Measurements from ENCODE around the gene SPATA2.
"Not testable (repeated sequence)": the region's sequence is repeated elsewhere in the genome, so short reads cannot be mapped to it uniquely, and the experiment has no call there.

The SPATA2 gene, protein sequence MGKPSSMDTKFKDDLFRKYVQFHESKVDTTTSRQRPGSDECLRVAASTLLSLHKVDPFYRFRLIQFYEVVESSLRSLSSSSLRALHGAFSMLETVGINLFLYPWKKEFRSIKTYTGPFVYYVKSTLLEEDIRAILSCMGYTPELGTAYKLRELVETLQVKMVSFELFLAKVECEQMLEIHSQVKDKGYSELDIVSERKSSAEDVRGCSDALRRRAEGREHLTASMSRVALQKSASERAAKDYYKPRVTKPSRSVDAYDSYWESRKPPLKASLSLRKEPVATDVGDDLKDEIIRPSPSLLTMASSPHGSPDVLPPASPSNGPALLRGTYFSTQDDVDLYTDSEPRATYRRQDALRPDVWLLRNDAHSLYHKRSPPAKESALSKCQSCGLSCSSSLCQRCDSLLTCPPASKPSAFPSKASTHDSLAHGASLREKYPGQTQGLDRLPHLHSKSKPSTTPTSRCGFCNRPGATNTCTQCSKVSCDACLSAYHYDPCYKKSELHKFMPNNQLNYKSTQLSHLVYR

DNA sequence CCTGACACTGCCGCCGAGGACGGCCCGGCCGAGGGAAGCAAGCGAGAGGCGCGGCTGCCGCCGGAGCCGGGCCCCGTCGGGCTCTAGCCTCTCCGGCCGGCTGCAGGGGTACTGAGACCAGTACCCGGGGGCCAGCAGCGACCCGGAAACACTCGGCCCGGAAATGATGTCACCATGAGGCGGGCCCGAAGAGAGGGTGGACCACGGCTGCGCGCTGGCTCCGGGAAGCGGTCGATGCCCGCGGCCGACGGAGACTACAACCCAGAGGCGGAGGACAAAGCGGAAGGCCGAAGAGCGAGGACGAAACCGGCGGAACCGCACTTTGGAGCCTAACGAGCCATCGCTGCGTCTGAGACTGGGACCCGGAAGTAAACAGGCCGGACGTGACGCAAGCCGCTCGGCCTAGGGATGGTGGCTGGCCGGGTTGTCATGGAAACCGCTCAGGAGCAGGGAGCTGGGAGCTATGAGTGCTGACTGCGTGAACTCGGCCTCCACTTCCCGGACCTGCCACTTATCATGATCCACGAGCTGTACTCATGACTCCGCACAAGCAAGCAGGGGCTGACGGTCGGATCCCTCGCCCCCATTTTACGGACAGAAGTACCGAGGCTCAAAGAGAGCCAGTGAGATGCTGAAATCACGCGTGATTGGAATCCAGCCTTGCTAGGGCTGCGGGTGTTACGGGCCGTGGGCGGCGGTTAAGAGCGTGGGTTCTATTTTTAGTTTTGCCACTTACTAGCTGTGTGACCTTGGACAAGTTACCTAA lies at the start of gene SPATA2:
SPATA2 (minus strand) TSS at position 150 of the 766 bp plus-strand sequence. CDS start 7,039 bp downstream, outside the sequence.
- peak; percentile 96 for DNase-seq

DNA sequence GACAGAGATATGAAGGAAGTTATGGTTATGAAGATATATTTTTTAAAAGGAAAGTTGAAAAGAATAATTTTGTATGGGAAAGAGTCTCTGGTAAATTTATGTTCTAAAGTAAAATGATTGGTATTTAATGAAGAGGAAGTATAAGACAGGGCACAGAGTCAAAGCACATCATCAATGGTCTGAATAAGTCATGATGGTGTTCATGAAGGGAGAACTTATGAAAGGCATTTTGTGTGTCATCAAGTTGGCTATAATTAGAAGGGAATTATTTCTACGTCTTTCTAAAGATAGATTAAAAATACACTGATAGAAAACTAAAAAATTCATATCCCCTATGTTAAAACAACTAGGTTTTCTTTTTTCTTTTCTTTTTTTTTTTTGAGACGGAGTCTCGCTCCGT lies 46.1 kb upstream of the SPATA2 start:
- no peak for DNase-seq

DNA sequence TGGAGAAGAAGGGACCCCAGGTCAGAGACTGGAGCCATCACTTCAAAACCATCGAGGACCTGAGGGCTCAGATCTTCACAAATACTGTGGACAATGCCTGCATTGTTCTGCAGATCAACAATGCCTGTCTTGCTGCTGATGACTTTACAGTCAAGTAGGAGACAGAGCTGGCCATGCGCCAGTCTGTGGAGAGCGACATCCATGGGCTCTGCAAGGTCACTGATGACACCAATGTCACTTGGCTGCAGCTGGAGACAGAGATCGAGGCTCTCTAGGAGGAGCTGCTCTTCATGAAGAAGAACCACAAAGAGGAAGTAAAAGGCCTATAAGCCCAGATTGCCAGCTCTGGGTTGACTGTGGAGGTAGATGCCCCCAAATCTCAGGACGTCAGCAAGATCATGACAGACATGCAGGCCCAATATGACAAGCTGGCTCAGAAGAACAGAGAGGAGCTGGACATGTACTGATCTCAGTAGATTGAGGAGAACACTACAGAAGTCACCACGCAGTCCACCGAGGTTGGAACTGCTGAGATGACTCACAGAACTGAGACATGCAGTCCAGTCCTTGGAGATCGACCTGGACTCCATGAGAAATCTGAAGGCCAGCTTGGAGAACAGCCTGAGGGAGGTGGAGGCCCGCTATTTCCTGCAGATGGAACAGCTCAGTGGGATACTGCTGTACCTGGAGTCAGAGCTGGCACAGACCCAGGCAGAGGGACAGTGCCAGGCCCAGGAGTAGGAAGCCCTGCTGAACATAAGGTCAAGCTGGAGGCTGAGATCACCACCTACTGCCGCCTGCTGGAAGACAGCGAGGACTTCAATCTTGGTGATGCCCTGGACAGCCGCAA lies 42.0 kb upstream of the SPATA2 start:
- not testable (repeated sequence) for DNase-seq

DNA sequence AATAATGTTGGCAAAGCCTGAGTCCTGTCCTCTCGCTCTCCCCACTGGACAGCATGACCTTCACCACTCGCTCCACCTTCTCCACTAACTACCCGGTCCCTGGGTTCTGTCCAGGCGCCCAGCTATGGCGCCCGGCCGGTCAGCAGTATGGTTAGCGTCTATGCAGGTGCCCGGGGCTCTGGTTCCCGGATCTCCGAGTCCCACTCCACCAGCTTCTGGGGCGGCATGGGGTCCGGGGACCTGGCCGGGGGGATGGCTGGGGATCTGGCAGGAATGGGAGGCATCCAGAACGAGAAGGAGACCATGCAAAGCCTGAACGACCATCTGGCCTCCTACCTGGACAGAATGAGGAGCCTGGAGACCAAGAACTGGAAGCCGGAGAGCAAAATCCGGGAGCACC lies 41.4 kb upstream of the SPATA2 start:
- no peak for DNase-seq

DNA sequence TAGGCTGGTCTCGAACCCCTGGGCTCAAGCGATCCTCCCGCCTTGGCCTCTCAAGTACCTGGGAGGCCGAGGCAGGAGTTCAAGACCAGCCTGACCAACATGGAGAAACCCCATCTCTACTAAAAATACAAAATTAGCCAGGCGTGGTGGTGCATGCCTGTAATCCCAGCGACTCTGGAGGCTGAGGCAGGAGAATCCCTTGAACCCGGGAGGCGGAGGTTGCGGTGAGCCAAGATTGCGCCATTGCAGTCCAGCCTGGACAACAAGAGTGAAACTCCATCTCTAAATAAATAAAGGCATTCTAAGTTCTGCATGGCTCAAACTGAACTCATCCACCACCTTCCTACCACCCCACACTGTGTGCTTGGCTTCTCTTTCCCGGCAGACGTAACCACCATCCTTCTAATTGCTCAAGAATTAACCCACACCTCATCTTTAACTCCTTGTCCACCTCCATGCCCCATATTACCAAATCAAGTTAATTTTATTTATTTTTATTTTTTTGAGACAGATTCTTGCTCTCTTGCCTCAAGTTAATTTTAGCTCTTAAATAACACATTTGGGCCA lies 40.6 kb upstream of the SPATA2 start:
- not testable (repeated sequence) for DNase-seq

DNA sequence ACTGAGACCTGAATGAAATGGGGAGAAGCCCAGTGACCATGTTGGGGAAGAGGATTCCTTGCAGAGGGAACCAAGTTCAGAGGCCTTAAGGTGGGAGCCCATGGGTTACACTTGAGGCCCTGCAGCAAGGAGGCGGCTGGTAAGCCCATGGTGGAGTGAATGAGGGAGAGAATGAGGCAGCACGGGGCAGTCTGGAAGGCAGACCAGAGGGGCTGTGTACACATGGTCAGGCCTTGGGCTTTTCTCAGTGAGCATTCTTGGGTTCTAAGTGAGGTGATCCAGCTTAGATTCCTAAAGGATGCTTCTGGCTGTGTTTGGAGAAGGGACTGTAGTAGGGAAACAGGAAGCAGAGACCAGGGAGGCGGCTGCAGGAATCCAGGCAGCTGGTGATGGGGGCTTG lies 39.8 kb upstream of the SPATA2 start:
- DNase-seq, result no peak

DNA sequence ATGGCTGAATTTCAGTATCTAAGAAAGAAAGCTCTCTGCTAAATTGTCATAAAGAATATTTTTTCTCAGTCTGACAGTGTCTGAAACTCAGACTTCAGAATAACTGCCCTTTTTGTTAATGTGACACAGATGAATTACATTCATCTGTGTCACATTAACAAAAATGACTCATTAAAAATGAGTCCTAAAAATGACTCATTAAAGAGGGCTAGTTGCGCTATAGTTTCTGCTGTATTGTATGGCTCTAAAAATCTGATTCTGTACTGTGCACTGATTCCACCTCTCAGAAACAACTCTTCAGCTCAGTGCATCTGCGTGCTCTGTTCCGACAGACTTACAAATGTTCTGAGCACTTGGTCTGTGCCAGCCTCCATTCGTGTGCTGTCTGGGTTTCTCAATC lies 35.8 kb upstream of the SPATA2 start:
- DNase-seq, result no peak

DNA sequence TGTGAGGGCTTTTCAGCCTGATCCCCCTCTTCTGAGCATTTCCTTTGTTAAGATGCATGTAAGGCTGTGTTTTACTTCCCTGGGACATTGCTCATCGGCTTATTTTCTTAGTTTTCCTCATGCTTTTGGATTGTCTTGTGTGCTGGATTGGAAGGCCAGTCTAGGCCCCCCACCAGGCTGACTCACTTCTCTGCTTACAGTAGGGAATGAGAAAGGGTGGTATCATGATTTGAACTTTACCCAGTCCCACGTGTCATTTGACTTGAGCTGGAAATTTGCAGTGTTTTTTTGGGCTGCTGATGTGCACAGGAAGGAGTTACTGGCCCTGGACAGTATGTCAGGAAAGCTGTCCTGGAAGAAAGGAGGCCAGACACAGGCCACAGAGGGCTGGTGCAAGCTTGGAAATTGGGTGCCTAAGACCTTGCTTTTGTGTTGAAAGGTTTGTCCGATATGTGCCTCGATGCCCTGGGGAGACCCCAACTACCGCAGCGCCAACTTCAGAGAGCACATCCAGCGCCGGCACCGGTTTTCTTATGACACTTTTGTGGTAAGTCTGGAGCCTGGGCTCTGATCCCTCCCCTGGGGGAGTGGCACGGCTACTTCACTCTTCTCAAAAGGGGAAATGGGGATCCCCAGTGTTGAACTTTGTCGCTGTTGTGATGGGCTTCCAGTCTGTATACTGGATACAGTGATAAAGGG lies 33.6 kb upstream of the SPATA2 start:
- no peak for DNase-seq

DNA sequence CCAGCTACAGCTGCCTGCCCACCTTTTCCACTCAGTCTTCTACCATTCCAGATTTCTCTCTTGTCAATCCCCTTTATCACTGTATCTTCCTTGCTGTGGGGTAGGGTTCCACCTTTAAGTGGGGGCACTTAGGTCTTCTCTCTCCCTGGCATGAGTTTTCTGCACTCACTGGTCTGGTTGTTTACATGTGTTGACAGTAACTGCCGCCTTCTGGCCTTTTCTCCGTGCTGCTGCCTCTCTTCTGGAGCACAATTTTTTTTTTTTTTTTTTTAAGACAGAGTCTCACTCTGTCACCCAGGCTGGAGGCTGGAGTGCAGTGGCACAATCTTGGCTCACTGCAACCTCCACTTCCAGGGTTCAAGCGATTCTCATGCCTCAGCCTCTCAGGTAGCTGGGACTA lies 32.8 kb upstream of the SPATA2 start:
- no peak for DNase-seq

DNA sequence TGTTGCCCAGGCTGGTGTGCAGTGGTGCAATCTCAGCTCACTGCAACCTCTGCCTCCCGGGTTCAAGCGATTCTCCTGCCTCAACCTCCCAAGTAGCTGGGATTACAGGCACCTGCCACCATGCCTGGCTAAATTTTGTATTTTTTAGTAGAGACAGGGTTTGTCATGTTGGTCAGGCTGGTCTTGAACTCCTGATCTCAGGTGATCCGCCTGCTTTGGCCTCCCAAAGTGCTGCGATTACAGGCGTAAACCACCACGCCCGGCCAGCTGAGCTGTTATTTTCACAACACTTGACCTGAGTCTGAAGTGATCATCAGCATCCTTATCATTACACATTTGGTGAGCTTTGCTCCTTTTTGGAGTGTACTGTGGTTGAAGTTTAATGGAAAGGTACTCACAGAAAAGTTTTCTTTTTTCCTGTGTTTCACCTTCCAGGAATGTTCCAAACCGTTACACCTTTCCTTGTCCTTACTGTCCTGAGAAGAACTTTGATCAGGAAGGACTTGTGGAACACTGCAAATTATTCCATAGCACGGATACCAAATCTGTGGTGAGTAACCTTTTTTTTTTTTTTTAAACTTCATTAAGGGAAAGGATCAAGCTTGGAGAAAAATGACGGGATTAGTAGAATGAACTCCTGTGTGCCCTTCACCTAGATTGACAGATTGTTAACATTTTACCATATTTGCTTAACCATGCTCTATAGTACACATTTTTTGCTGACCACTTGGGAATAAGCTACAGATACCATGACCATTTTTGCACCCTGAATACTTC lies 30.6 kb upstream of the SPATA2 start:
- no peak for DNase-seq

DNA sequence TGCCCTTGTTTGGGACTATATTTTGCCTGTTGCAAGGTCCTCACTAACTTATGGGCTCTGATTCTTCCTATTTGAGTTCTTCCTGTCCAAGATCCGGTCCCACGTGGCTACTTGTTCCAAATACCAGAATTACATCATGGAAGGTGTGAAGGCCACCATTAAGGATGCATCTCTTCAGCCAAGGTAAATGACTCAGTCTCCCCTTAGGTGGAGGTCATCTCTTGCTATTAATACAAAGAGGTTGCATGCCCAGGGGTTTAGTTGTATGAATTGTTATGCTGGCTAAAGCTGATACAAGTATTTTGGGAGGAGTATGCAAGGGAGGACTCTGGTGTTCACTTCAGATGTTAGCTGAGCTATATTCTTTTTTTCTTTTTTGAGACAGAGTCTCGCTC lies 30.0 kb upstream of the SPATA2 start:
- no peak for DNase-seq

DNA sequence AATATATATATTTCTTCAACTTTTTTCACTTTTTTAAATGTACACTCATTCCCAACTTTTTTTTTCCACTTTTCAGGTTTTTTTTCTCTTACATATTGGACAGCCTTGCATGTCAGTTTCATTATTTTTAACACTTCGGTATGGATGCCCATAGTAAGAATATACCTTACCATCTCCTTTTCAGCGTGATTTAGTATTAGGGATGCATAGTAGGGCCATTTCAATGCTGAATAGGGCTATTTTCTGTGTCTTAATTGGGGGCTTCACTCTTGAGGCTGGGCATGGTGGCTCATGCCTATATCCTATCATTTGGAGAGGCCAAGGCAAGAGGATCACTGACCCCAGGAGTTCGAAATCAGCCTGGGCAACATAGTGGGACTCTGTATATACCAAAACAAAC lies 27.6 kb upstream of the SPATA2 start:
- no peak for DNase-seq

DNA sequence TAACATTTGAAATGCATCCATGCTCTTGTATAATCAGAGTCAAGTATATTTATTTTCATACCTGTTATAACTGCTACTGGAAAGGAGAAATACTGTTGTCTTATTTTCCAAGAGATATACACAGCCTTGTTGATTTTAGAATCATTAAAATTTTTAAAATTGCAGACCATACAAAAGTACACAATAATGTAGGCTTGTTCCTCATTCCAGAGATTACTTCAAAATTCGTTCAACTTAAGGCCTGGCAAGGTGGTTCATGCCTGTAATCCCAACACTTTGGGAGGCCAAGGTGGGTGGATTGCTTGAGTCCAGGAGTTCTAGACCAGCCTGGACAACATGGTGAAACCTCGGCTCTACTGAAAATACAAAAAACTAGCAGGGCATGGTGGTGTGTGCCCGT lies 27.0 kb upstream of the SPATA2 start:
- DNase-seq, result no peak

DNA sequence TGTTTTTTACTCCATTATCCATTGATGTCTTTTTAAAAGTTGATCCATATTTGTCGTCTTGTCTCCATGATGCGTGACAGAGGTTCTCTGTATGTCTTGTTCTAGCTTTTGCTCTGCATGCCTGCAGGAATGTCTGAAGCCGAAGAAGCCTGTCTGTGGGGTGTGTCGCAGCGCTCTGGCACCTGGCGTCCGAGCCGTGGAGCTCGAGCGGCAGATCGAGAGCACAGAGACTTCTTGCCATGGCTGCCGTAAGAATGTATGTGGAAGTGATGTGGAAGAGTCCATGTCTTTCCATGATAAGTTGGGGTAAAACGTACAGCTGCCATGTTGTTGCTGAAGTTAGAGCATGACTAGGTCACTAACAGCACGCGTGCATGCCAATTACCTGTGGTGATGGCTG lies 26.1 kb upstream of the SPATA2 start:
- DNase-seq, result no peak

DNA sequence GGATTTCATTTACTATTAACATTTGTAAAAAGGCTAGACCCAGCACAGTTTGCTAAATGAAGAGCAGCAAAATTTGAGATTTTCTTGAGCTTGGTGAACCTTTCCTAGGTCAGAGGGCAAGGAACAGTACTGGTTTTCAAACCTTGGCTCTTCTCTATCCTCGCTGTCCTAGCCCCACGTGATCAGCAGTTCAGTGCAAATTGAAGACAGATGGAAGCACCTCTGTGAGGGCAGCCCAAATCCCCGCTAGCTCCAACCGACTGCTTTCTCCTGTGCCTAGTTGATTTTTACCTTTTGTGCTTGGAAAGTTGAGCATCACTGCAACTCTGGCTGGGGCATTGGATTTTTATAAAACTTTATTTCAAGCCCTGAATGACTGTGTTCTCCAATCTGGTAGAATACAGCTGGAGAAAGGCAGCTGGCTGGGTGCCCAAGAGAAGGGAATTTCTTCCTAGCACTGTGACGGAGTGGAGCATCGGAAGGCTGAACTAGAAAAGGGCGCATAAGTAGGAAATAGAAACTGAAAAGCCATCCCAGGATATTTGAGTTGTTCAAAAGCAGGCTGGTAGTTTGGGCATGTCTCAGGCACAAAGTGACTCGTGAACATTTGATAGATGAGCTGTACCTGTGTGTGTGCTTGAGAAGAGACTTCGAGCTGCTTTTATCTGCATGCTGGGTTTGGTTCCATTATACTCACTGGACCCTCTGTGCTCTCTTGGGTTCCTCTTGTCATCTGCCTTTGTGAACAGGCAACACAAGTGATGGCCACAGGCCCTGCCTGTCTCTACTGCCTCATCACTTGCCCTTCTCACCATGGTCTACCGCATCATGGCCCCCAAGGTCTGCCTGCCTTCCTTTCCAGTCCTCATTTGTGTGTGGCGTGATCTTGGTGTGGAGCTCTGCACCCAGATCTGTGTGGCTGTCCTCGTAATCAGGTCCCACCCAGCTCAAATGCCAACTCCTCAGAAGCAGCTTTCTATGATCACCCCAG lies 23.1 kb upstream of the SPATA2 start:
- peak; percentile 82 for DNase-seq

DNA sequence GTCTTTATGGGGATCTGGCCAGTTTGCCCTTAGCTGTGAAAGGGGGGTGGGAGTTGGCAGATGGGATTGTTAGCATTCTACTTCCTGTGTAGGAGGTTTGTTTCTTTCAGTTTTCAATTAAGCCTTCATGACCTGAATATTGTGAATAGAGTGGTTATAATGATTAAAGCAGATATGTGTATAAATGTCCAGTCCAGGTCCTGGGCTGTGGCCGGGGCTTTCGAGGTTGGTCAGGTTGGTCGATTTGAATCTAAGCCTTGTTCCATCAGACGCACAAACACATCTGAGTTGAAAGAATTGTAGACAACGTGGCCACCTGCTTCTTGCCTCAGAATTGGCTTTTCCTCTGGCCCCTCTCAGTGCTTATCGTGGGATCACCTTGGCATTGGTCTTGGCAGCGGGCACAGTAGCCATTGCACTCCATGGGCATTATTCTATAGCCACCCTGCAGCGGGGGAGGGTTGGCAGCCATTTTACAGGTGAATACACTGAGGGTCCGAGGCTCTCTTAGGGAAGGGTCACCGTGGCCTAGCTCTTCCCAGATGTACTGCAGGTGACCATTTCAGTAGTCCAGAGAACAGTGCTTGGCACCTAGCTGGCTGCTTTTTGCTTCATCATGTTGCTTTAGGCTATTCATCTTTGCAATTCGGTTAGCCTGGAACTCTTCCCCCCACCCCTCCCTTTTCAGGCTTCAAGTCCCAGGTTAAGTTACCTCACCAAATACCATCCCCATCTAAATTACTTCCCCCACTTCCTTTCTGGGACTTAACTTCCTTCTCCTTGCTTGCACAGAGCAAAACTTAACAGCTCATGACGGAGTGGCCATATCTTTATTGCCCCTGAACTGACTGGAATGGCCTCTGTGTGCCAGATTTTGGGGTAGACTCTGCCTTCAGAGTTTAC lies 21.9 kb upstream of the SPATA2 start:
- DNase-seq, result no peak

DNA sequence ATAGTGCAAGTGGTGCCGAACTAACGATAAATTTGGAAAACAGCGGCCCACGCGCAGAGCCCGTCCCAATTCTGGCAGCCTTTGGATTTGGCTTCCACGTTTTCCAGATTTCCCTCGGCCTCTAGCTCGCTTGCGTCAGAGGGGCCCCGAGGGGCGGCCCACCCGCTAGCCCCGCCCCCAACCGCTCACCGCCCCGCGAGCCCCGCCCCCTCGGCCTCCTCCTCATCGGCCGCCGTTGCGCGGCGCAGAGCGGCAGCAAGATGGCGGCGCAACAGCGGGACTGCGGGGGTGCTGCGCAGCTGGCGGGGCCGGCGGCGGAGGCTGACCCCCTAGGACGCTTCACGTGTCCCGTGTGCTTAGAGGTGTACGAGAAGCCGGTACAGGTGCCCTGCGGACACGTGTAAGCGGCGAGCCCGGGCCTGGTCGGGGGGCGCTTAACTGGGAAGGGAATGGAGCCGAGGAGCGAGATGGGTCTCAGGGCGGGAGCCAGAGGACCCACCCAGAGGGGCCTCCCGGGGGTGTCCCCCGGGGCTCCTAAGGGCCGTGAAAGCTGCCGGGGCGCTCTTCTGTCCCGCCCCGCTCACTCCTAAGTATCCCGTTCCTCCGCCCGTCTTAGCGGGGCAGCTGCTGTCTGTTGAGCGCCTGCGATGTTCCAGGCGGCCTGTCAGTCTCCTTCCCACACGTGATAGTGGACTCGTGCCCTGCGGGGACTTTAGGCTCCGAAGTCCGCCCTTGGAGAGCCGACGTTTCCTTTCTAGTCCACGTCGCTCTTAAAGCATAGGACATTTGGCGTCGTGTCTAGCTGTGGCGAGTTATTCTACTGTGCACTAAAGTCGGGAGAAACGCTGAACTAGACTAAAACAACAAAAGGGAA lies 21.1 kb upstream of the SPATA2 start, which contains the start of gene RNF114:
RNF114 (plus strand) TSS at position 245 of the 874 bp plus-strand sequence; CDS start at position 261, 16 bp downstream.
- peak; percentile 96 for DNase-seq

DNA sequence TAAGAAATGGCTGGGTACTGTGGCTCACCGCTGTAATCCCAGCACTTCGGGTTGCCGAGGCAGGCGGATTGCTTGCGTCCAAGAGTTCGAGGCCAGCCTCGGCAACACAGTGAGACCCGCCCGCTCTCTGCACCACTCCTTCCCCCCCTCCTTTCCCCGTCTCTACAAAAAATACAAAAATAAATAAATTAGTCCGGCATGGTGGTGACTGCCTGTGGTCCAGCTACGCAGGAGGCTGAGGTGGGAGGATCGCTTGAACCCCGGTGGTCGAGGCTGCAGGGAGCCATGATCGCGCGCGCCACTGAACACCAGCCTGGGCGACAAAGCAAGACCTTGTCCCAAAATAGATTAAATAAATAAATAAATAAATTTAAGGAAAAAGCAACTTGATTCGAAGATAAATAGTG lies 20.4 kb upstream of the SPATA2 start:
- DNase-seq, result no peak
